Endothelial cell of umbilical vein (primary cell): Measurements from ENCODE around the gene PRUNE2. TPM values are rescaled to one million over a fixed set of nuclear protein-coding genes. Genes with fewer than 3 reads are reported as not detected.

Experiments used
- BruUV-seq: library from RNA; stranded (reverse); fragments of 400-500 nt; replicated peaks from 2 replicates; lab custom pipeline; 2021; lab: Mats Ljungman, UMichigan
- CTCF ChIA-PET: fragments of 300-600, 350-600 bp; sonication (Branson Sonifier 250); formaldehyde crosslinking; loops from one replicate; lab custom pipeline; 2021; ENCODE audit warnings: antibody characterized with exemption, inconsistent platforms; lab: Charles Lee
- POLR2A ChIA-PET: fragments of 300-600, 350-600 bp; sonication (Branson Sonifier 250); formaldehyde crosslinking; loops from one replicate; lab custom pipeline; 2021; ENCODE audit warnings: antibody characterized with exemption, inconsistent platforms; lab: Charles Lee
- DNase-seq: peaks from one replicate; pipeline ENCODE4 v3.0.0-alpha.2; 2011; ENCODE audit warnings: low read depth, low spot score
- FAIRE-seq: peaks from 2 replicates; lab custom pipeline; 2011; peaks lifted over from hg19 to GRCh38; lab: Jason Lieb, UNC
- H2AFZ ChIP-seq: 2 replicates; pipeline ENCODE4 v1.6.0; 2012; ENCODE audit warnings: low read depth, low read length, control low read depth, inconsistent platforms
- H3K27ac ChIP-seq: 2 replicates; pipeline ENCODE4 v1.5.1; 2011; ENCODE audit warnings: low read depth, mild to moderate bottlenecking, control low read depth, low read length, moderate library complexity; ENCODE audit not compliant: insufficient read depth
- H3K27me3 ChIP-seq, 2 experiments: 2 replicates each; pipeline versions ENCODE4 v1.6.0 to v1.6.1; 2011; ENCODE audit warnings: low read length in 2 of 2, mixed read lengths in 1 of 2; ENCODE audit not compliant: control insufficient read depth in 2 of 2, insufficient read depth in 2 of 2
- H3K36me3 ChIP-seq, 2 experiments: 2 replicates in 1 of 2; 3 replicates in 1 of 2; pipeline ENCODE4 v1.5.1; 2011; ENCODE audit warnings: low read length in 2 of 2, mild to moderate bottlenecking in 1 of 2, moderate library complexity in 1 of 2; ENCODE audit not compliant: control insufficient read depth in 2 of 2, insufficient read depth in 2 of 2; ENCODE audit errors: extremely low read depth in 1 of 2
- H3K4me1 ChIP-seq: 3 replicates; pipeline ENCODE4 v1.5.1; 2011; ENCODE audit warnings: mild to moderate bottlenecking, low read length; ENCODE audit not compliant: control insufficient read depth, insufficient read depth; ENCODE audit errors: extremely low read depth
- H3K4me2 ChIP-seq: 2 replicates; pipeline ENCODE4 v1.6.1; 2011; ENCODE audit warnings: low read length, control low read depth, mixed read lengths; ENCODE audit not compliant: insufficient read depth
- H3K4me3 ChIP-seq, 3 experiments: fragments of 200-600 bp in 1 of 3; sonication (generic), shearing (Covaris generic) in 1 of 3; replicated peaks in 1 of 3; 2 replicates each; pipeline ENCODE4 v1.5.1; 2011 to 2016; ENCODE audit warnings: control low read depth in 3 of 3, low read length in 3 of 3, mild to moderate bottlenecking in 2 of 3, inconsistent platforms in 1 of 3, low read depth in 1 of 3, moderate library complexity in 1 of 3; ENCODE audit not compliant: insufficient read depth in 1 of 3
- H3K79me2 ChIP-seq: 2 replicates; pipeline ENCODE4 v1.6.0; 2012; ENCODE audit warnings: low read length, inconsistent platforms; ENCODE audit not compliant: control insufficient read depth, insufficient read depth
- H3K9ac ChIP-seq: replicated peaks from 2 replicates; pipeline ENCODE3; 2011; ENCODE audit warnings: low read length, control low read depth; ENCODE audit not compliant: insufficient read depth; ENCODE audit errors: extremely low read depth
- H3K9me1 ChIP-seq: replicated peaks from 3 replicates; pipeline ENCODE4 v1.6.0; 2011; ENCODE audit warnings: mild to moderate bottlenecking, low read length; ENCODE audit not compliant: control insufficient read depth, insufficient read depth; ENCODE audit errors: extremely low read depth
- H3K9me3 ChIP-seq: replicated peaks from 2 replicates; pipeline ENCODE4 v1.5.1; 2012; ENCODE audit warnings: low read length, inconsistent platforms; ENCODE audit not compliant: control insufficient read depth, insufficient read depth
- H4K20me1 ChIP-seq: replicated peaks from 2 replicates; pipeline ENCODE3; 2011; ENCODE audit warnings: mild to moderate bottlenecking, low read length; ENCODE audit not compliant: control insufficient read depth, insufficient read depth; ENCODE audit errors: extremely low read depth
- CTCF ChIP-seq, 2 donors: IDR thresholded peaks; 1 replicate in 1 of 2; 2 replicates in 1 of 2; pipeline ENCODE4 v1.5.1; 2011; ENCODE audit warnings: low read length in 2 of 2, mild to moderate bottlenecking in 2 of 2, moderate library complexity in 2 of 2, control low read depth in 1 of 2, inconsistent platforms in 1 of 2, low read depth in 1 of 2; ENCODE audit not compliant: insufficient read depth in 1 of 2; ENCODE audit errors: extremely low read depth in 1 of 2
- EZH2 ChIP-seq: IDR thresholded peaks from 2 replicates; pipeline ENCODE4 v1.6.1; 2012; ENCODE audit warnings: borderline replicate concordance, low read depth, mild to moderate bottlenecking, moderate library complexity, low read length, inconsistent platforms; ENCODE audit not compliant: severe bottlenecking
- FOS ChIP-seq: IDR thresholded peaks from 2 replicates; pipeline ENCODE4 v1.6.1; 2011; ENCODE audit warnings: mild to moderate bottlenecking, low read length, moderate library complexity, borderline replicate concordance; ENCODE audit not compliant: insufficient read depth
- JUN ChIP-seq: IDR thresholded peaks from 2 replicates; pipeline ENCODE4 v1.6.1; 2011; ENCODE audit warnings: borderline replicate concordance, low read depth; ENCODE audit not compliant: insufficient read length, insufficient read depth
- MAX ChIP-seq: IDR thresholded peaks from 2 replicates; pipeline ENCODE4 v1.6.1; 2011; ENCODE audit not compliant: insufficient read depth, insufficient read length
- dilution Hi-C: fragments of 300-500 bp; cut with MboI; formaldehyde crosslinking; loops from one replicate; pipeline ENCODE4 v1.15.0; 2019; ENCODE audit warnings: low sequenced_read_pairs; ENCODE audit not compliant: extremely low pct_ligation_motif_present
- intact Hi-C: fragments of 100-400 bp; cut with micrococcal nuclease; formaldehyde crosslinking; loops from one replicate; pipeline ENCODE4 v1.10.0; 2022
- polyA plus RNA-seq, 4 experiments: library from polyadenylated mRNA; depleted of rRNA in 3 of 4; stranded (reverse) in 3 of 4; unstranded in 1 of 4; fragments of >200 nt; gene quantifications; 2 replicates each; pipeline versions ENCODE4 v1.2.1 to v1.2.3, GENCODE V29; 2011 to 2012; ENCODE audit warnings: missing spikeins in 1 of 4
- total RNA-seq: library from RNA; stranded (reverse); gene quantifications from 2 replicates; pipeline ENCODE4 v1.2.3, GENCODE V29; 2021

Gene PRUNE2
- total and polyA plus RNA-seq, 2 donors (not counting 3 experiments of a cell fraction or from before 2014, with no cell fraction given) = 15.8 to 21.7 TPM

GRCh38 chr9:76904661-76905457 lies 1.1 kb downstream of the PRUNE2 start:
- BruUV-seq = no TSS peak
- TF ChIP-seq CTCF (IDR thresholded peaks at IDR 0.05; ENCODE audit: extremely low read depth in 1 of 2, insufficient read depth in 1 of 2, low read depth in 1 of 2, low read length in 2 of 2) (no peak), EZH2 (no peak), FOS (no peak), MAX (no peak), JUN (no peak)
- no peak overlapping the region for H3K9ac ChIP-seq
- dilution Hi-C loops = no loop called here
- CTCF ChIA-PET = interaction anchor here (1.4 kb wide), 1 partner anchor 246 kb away, joined by 3 read pairs; no protein-coding TSS in a partner anchor
- DNase-seq (no peak), FAIRE-seq (no peak)
- no peak overlapping the region for H3K27ac ChIP-seq
- no peaks in the 10 kb centered on the region for H4K20me1 ChIP-seq
- H3K4me1 ChIP-seq = no peaks in the 10 kb centered on the region
- no peaks in the 10 kb centered on the region for H3K79me2 ChIP-seq
- intact Hi-C loops = no loop called here
- no peaks in the 10 kb centered on the region for H3K9me1 ChIP-seq
- H3K9me3 ChIP-seq = no peaks in the 10 kb centered on the region
- H3K27me3 ChIP-seq = peaks cover 23 to 33% of the 10 kb centered on the region in 2 experiments
- no peak overlapping the region for H3K4me3 ChIP-seq
- no peaks in the 10 kb centered on the region for H3K36me3 ChIP-seq
- H3K4me2 ChIP-seq = no peak overlapping the region
- no peak overlapping the region for H2AFZ ChIP-seq
- POLR2A ChIA-PET = no interaction called here
